Measurements from ENCODE around the gene BRI3BP.

Gene BRI3BP

GRCh38 chr12:124979568-124979967 lies 13.9 kb upstream of the BRI3BP start:
- TF ChIP-seq, protein P1, sequence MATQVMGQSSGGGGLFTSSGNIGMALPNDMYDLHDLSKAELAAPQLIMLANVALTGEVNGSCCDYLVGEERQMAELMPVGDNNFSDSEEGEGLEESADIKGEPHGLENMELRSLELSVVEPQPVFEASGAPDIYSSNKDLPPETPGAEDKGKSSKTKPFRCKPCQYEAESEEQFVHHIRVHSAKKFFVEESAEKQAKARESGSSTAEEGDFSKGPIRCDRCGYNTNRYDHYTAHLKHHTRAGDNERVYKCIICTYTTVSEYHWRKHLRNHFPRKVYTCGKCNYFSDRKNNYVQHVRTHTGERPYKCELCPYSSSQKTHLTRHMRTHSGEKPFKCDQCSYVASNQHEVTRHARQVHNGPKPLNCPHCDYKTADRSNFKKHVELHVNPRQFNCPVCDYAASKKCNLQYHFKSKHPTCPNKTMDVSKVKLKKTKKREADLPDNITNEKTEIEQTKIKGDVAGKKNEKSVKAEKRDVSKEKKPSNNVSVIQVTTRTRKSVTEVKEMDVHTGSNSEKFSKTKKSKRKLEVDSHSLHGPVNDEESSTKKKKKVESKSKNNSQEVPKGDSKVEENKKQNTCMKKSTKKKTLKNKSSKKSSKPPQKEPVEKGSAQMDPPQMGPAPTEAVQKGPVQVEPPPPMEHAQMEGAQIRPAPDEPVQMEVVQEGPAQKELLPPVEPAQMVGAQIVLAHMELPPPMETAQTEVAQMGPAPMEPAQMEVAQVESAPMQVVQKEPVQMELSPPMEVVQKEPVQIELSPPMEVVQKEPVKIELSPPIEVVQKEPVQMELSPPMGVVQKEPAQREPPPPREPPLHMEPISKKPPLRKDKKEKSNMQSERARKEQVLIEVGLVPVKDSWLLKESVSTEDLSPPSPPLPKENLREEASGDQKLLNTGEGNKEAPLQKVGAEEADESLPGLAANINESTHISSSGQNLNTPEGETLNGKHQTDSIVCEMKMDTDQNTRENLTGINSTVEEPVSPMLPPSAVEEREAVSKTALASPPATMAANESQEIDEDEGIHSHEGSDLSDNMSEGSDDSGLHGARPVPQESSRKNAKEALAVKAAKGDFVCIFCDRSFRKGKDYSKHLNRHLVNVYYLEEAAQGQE (IDR thresholded peaks at IDR 0.05; ENCODE audit: low read depth) = no peak
- no peak for TF ChIP-seq EP300 (IDR thresholded peaks at IDR 0.05; ENCODE audit: borderline replicate concordance)
- TF ChIP-seq USF1 (IDR thresholded peaks at IDR 0.05) = no peak
- no peak for TF ChIP-seq TCF12 (IDR thresholded peaks at IDR 0.05; ENCODE audit: low read depth)
- no peak for TF ChIP-seq TEAD4 (IDR thresholded peaks at IDR 0.05)
- no peak for TF ChIP-seq EGR1 (IDR thresholded peaks at IDR 0.05)
- TF ChIP-seq CREB1 (IDR thresholded peaks at IDR 0.05; ENCODE audit: low read depth) = no peak
- TF ChIP-seq FOXM1 (IDR thresholded peaks at IDR 0.05; ENCODE audit: borderline replicate concordance, low read depth) = no peak
- TF ChIP-seq NFIC (IDR thresholded peaks at IDR 0.05) = no peak
- TF ChIP-seq CEBPB (IDR thresholded peaks at IDR 0.05) = no peak
- TF ChIP-seq TAF1 (IDR thresholded peaks at IDR 0.05; ENCODE audit: low read depth) = no peak
- TF ChIP-seq ZBTB7A (IDR thresholded peaks at IDR 0.05; ENCODE audit: low read depth) = no peak
- TF ChIP-seq RAD21 (IDR thresholded peaks at IDR 0.05; ENCODE audit: low read depth) = no peak
- TF ChIP-seq YY1 (IDR thresholded peaks at IDR 0.05; ENCODE audit: low read depth) = no peak
- no peak for TF ChIP-seq MAX (IDR thresholded peaks at IDR 0.05)

- TF ChIP-seq RAD21 (IDR thresholded peaks at IDR 0.05; ENCODE audit: low read depth) (no peak), TAF1 (IDR thresholded peaks at IDR 0.05; ENCODE audit: low read depth) (no peak), ZBTB7A (IDR thresholded peaks at IDR 0.05; ENCODE audit: low read depth) (no peak), TEAD4 (IDR thresholded peaks at IDR 0.05) (no peak), YY1 (IDR thresholded peaks at IDR 0.05; ENCODE audit: low read depth) (no peak), EP300 (IDR thresholded peaks at IDR 0.05; ENCODE audit: borderline replicate concordance) (no peak), EGR1 (IDR thresholded peaks at IDR 0.05) (no peak), USF1 (IDR thresholded peaks at IDR 0.05) (no peak), CREB1 (IDR thresholded peaks at IDR 0.05; ENCODE audit: low read depth) (no peak), MAX (IDR thresholded peaks at IDR 0.05) (no peak), CEBPB (IDR thresholded peaks at IDR 0.05) (no peak)
Measured at GRCh38 chr12:124980098-124980892, 13.2 kb upstream of the BRI3BP start.

DNA sequence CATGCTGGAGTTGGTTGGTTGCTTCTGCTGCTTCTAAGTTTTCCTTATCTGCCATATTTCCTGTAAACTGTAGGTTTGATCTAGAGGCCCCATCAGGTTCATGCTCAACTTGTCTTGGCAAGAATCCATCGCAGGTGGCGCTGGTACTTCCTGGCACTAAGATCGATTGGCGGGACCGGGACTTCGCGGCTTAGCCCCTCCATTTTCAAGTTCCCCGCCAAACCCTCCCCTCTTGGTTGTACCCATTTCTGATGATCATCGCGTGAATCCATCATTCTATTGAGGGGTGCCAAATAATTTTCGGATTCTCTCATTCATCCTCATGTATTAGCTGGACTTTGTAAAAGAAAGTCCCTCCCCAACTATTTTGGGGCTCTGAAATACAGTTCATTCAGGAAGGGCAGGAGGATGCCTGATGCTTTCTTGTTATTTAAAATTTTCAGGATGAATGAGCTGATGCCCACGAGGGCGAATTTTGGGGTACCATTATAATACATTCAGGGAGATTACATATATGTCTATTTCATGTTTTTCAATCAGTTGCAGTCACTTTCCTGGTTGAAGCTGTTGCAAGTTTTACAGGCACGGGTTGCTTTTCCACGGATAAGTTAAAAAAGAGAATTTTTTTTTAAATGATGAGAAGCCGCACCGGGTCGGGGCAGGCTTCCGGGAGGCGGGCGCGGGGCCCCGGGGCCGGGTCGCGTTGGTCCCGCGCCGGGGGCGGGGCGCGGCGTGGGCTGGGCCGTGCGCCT lies 395 bp upstream of the BRI3BP start:
- TF ChIP-seq TAF1 (IDR thresholded peaks at IDR 0.05; ENCODE audit: low read depth) (no peak), ZBTB7A (IDR thresholded peaks at IDR 0.05; ENCODE audit: low read depth) (peak; percentile 18; the same call in 1 of the 2 replicates), RAD21 (IDR thresholded peaks at IDR 0.05; ENCODE audit: low read depth) (0 out of 2 replicates have a peak, but pooled peaks have one; percentile 11), MAX (IDR thresholded peaks at IDR 0.05) (peak; percentile 78), YY1 (IDR thresholded peaks at IDR 0.05; ENCODE audit: low read depth) (peak; percentile 43; the same call in 1 of the 2 replicates), USF1 (IDR thresholded peaks at IDR 0.05) (no peak), FOXM1 (IDR thresholded peaks at IDR 0.05; ENCODE audit: borderline replicate concordance, low read depth) (no peak), NFIC (IDR thresholded peaks at IDR 0.05) (peak; percentile 83), CREB1 (IDR thresholded peaks at IDR 0.05; ENCODE audit: low read depth) (no peak), EP300 (IDR thresholded peaks at IDR 0.05; ENCODE audit: borderline replicate concordance) (no peak)

GRCh38 chr12:124994437-124994975 lies 1.1 kb downstream of the BRI3BP start:
- TF ChIP-seq, protein P1 (IDR thresholded peaks at IDR 0.05; ENCODE audit: low read depth) = no peak
- TF ChIP-seq TAF1 (IDR thresholded peaks at IDR 0.05; ENCODE audit: low read depth) = no peak
- TF ChIP-seq YY1 (IDR thresholded peaks at IDR 0.05; ENCODE audit: low read depth) = no peak
- TF ChIP-seq TCF12 (IDR thresholded peaks at IDR 0.05; ENCODE audit: low read depth) = no peak
- TF ChIP-seq CREB1 (IDR thresholded peaks at IDR 0.05; ENCODE audit: low read depth) = no peak
- no peak for TF ChIP-seq RAD21 (IDR thresholded peaks at IDR 0.05; ENCODE audit: low read depth)
- TF ChIP-seq TEAD4 (IDR thresholded peaks at IDR 0.05) = no peak
- no peak for TF ChIP-seq EP300 (IDR thresholded peaks at IDR 0.05; ENCODE audit: borderline replicate concordance)
- TF ChIP-seq CEBPB (IDR thresholded peaks at IDR 0.05) = no peak
- TF ChIP-seq NFIC (IDR thresholded peaks at IDR 0.05) = no peak

Measured in Ishikawa (cell line).